Breast epithelium (tissue), 3 donors: Measurements from ENCODE around the gene CRELD2.

Experiments
- CTCF ChIP-seq, 3 donors: fragments of 450-650 bp; IDR thresholded peaks; one replicate each; pipeline ENCODE4 v1.5.1; 2016 to 2017; ENCODE audit warnings: antibody characterized with exemption in 3 of 3, mild to moderate bottlenecking in 3 of 3, moderate library complexity in 3 of 3
- POLR2A ChIP-seq: fragments of 450-650 bp; IDR thresholded peaks from one replicate; pipeline ENCODE4 v1.6.1; 2016; ENCODE audit warnings: antibody characterized with exemption, mild to moderate bottlenecking, moderate library complexity
- POLR2AphosphoS5 ChIP-seq, 3 donors: sonication (generic); formaldehyde crosslinking; IDR thresholded peaks; one replicate each; pipeline ENCODE4 v1.6.1; 2017; ENCODE audit warnings: antibody characterized with exemption in 3 of 3

DNA sequence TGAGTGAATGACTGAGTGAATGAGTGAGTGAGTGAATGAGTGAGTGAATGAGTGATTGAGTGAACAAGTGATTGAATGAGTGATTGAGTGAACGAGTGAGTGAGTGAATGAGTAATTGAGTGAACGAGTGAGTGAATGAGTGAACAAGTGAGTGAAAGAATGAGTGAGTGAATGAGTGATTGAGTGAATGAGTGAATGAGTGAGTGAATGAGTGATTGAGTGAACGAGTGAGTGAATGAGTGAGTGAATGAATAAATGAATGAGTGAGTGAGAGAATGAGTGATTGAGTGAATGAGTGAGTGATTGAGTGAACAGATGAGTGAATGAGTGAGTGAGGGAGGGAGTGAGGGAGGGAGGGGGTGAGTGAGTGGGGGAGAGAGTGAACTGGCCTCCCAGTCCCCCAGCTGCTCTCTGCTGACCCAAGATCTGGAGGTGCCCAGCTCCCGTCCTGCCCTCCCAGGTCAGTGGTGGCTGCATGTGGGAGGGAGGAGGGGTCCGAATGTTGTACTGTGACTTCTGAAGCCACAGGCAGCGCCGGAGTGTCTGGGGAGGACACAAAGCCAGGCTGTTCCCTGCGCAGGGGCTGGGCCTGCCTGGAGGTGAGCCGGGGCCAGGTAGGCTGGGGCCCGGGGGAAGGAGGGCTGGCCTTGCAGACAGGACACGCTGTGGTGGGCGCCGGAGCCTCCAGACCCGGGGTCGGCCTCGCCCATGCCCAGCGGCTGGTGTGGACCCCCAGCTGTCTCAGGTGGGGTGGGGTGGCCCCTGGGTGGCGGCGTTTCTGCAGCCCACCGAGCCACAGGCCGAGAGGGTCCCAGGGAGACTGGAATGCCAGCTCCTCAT, 24.4 kb downstream of the CRELD2 start:
- no peak for TF ChIP-seq CTCF (IDR thresholded peaks at IDR 0.05)
- no peak for TF ChIP-seq POLR2A
- TF ChIP-seq POLR2AphosphoS5 (IDR thresholded peaks at IDR 0.05) = no peak
